ENCODE data around the gene CECR2.
"Not testable (repeated sequence)": the region's sequence is repeated elsewhere in the genome, so short reads cannot be mapped to it uniquely, and the experiment has no call there.

Gene CECR2

DNA sequence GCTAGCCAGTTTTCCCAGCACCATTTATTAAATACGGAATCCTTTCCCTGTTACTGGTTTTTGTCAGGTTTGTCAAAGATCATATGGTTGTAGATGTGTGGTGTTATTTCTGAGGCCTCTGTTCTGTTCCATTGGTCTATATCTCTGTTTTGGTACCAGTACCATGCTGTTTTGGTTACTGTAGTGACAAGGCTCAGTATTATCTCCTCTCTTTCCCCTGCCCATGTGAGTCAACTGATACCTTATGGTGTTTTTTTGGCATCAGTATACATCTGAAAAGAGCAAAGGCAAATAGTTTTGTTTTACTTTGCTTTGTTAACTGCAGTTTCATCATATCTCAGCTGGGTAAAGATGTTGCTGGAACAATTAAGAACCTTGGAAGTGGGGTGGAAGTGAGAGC, 152.7 kb downstream of the CECR2 start:
- H3K27ac ChIP-seq (ENCODE audit: low read length), result not testable (repeated sequence)

DNA sequence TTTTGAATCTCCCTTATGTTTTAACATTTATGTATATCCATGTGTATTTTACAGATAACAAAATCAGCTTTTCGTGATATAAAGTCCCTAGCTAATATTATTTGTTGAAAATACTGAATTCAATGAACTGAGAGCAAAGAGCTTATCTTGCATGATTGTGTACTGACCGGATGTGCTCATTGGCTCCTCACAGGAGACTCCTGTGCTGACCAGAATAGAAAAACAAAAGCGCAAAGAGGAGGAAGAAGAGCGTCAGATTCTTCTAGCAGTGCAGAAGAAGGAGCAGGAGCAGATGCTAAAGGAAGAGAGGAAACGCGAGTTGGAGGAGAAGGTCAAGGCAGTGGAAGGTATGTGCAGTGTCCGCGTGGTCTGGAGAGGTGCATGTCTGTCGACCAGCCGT, 154.7 kb downstream of the CECR2 start:
- no peaks in the 10 kb centered on the region for H3K9me3 ChIP-seq (ENCODE audit: control insufficient read depth in 1 of 2, low read length in 2 of 2)
- H3K27me3 ChIP-seq (ENCODE audit: low read depth, low read length), result no peaks in the 10 kb centered on the region
- no peak overlapping the region for H3K27ac ChIP-seq (ENCODE audit: low read length)
- no peaks in the 10 kb centered on the region for H3K4me1 ChIP-seq (ENCODE audit: control insufficient read depth in 1 of 2, insufficient read depth in 2 of 2, low read length in 2 of 2)
- H3K36me3 ChIP-seq (ENCODE audit: control insufficient read depth in 1 of 2, insufficient read depth in 2 of 2, low read length in 2 of 2), result no peaks in the 10 kb centered on the region
- no peak overlapping the region for H3K4me3 ChIP-seq (ENCODE audit: low read depth in 1 of 2, low read length in 2 of 2)

More for the DNA sequence above, 152.7 kb downstream of the CECR2 start:
- H3K9me3 ChIP-seq (ENCODE audit: control insufficient read depth in 1 of 2, low read length in 2 of 2); H3K36me3 ChIP-seq (ENCODE audit: control insufficient read depth in 1 of 2, insufficient read depth in 2 of 2, low read length in 2 of 2); H3K4me1 ChIP-seq (ENCODE audit: control insufficient read depth in 1 of 2, insufficient read depth in 2 of 2, low read length in 2 of 2); H3K27me3 ChIP-seq (ENCODE audit: low read depth, low read length); H3K4me3 ChIP-seq (ENCODE audit: low read depth in 1 of 2, low read length in 2 of 2): not testable (repeated sequence)

DNA sequence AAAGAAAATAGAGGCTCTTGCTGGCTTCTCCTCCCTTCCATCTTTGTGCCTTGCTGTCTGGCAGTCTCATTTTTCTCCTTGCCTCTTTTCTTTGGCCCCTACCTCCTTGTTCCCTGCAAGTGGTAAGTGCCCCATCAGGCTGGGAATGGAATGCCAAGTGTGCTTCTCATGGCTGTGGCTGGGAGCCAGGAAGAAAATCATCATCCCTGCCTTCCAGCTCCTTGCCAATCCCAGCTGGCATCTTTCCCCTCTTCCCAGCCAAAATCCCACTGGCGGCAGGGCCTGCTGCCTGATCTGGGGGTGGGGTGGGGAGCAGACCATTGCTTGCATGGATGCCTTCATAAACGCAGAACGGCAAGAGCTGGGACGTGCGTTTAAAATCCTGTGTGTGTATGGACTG, 167.0 kb downstream of the CECR2 start:
- Histone ChIP-seq H3K4me1 (ENCODE audit: control insufficient read depth in 1 of 2, insufficient read depth in 2 of 2, low read length in 2 of 2) (peaks cover 0 to 4% of the 10 kb centered on the region in 2 donors), H3K9me3 (ENCODE audit: control insufficient read depth in 1 of 2, low read length in 2 of 2) (no peaks in the 10 kb centered on the region), H3K27ac (ENCODE audit: low read length) (no peak overlapping the region), H3K36me3 (ENCODE audit: control insufficient read depth in 1 of 2, insufficient read depth in 2 of 2, low read length in 2 of 2) (peaks cover 0 to 3% of the 10 kb centered on the region in 2 donors), H3K27me3 (ENCODE audit: low read depth, low read length) (no peaks in the 10 kb centered on the region), H3K4me3 (ENCODE audit: low read depth in 1 of 2, low read length in 2 of 2) (no peak overlapping the region)

DNA sequence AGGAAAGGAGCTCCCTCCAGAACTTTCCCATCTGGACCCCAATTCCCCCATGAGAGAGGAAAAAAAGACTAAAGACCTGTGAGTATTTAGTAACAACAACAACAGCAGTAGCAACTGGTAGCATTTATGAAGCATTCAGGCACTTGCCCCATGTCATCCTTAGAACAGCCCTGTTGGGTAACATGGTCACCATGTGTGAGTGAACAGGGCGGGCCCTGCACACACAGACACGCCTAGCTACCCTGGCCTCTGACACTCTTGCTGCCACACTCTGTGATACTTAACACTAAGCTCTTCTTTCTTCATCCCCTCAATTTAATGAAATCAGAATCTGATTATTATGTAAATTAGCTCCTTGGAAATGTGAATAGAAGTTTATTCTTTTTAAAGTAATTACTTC, 167.9 kb downstream of the CECR2 start:
- Histone ChIP-seq H3K36me3 (ENCODE audit: control insufficient read depth in 1 of 2, insufficient read depth in 2 of 2, low read length in 2 of 2) (peaks cover 0 to 7% of the 10 kb centered on the region in 2 donors), H3K4me3 (ENCODE audit: low read depth in 1 of 2, low read length in 2 of 2) (no peak overlapping the region), H3K27ac (ENCODE audit: low read length) (no peak overlapping the region), H3K27me3 (ENCODE audit: low read depth, low read length) (no peaks in the 10 kb centered on the region), H3K4me1 (ENCODE audit: control insufficient read depth in 1 of 2, insufficient read depth in 2 of 2, low read length in 2 of 2) (peaks cover 0 to 4% of the 10 kb centered on the region in 2 donors), H3K9me3 (ENCODE audit: control insufficient read depth in 1 of 2, low read length in 2 of 2) (no peaks in the 10 kb centered on the region)

DNA sequence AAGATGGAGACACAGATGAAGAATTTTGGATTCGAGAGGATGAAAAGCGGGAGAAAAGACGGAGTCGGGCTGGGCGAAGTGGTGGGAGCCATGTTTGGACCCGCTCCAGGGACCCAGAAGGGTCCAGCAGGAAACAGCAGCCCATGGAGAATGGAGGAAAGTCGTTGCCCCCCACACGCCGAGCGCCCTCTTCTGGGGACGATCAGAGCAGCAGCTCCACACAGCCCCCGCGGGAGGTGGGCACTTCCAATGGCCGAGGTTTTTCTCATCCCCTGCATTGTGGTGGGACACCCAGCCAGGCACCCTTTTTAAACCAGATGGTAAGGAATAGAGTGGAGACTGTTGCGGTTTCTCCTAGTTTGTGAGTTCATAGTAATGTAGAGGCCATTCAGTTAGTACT, 171.2 kb downstream of the CECR2 start:
- peaks cover 0 to 14% of the 10 kb centered on the region in 2 donors for H3K36me3 ChIP-seq (ENCODE audit: control insufficient read depth in 1 of 2, insufficient read depth in 2 of 2, low read length in 2 of 2)
- H3K9me3 ChIP-seq (ENCODE audit: control insufficient read depth in 1 of 2, low read length in 2 of 2), result no peaks in the 10 kb centered on the region
- H3K4me3 ChIP-seq (ENCODE audit: low read depth in 1 of 2, low read length in 2 of 2), result no peak overlapping the region
- H3K4me1 ChIP-seq (ENCODE audit: control insufficient read depth in 1 of 2, insufficient read depth in 2 of 2, low read length in 2 of 2), result peaks cover 0 to 4% of the 10 kb centered on the region in 2 donors
- H3K27me3 ChIP-seq (ENCODE audit: low read depth, low read length), result no peaks in the 10 kb centered on the region
- H3K27ac ChIP-seq (ENCODE audit: low read length), result no peak overlapping the region

DNA sequence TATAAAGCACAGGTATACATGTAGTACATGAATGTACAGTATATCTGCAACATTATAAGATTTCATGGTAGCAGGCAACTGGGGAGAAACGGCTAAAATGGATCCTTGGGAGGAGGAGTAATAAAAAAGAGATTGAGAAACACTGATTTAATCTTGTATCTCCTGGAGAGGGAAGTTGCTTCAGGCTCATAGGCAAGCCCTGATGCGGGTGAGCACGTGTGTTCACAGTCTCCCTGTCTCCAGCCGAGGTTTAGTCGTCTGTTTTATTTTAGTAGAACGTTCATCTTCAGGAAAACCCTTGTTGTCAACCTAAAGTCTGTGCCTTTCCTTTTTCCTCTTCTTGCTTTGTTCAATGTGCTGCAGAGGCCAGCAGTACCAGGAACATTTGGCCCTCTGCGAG, 172.2 kb downstream of the CECR2 start:
- Histone ChIP-seq H3K9me3 (ENCODE audit: control insufficient read depth in 1 of 2, low read length in 2 of 2) (no peaks in the 10 kb centered on the region), H3K27ac (ENCODE audit: low read length) (no peak overlapping the region), H3K27me3 (ENCODE audit: low read depth, low read length) (no peaks in the 10 kb centered on the region), H3K36me3 (ENCODE audit: control insufficient read depth in 1 of 2, insufficient read depth in 2 of 2, low read length in 2 of 2) (peaks cover 0 to 14% of the 10 kb centered on the region in 2 donors), H3K4me1 (ENCODE audit: control insufficient read depth in 1 of 2, insufficient read depth in 2 of 2, low read length in 2 of 2) (peaks cover 0 to under 1% of the 10 kb centered on the region in 2 donors), H3K4me3 (ENCODE audit: low read depth in 1 of 2, low read length in 2 of 2) (no peak overlapping the region)

DNA sequence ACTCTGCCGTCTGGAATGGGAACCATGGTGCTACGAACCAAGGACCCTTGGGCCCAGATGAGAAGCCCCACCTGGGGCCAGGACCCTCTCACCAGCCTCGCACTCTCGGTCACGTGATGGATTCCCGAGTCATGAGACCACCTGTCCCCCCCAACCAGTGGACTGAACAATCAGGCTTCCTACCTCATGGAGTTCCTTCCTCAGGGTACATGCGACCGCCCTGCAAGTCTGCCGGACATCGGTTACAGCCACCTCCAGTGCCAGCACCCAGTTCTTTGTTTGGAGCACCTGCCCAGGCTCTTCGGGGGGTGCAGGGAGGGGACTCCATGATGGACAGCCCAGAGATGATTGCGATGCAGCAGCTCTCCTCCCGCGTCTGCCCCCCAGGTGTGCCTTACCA, 173.2 kb downstream of the CECR2 start:
- Histone ChIP-seq H3K27me3 (ENCODE audit: low read depth, low read length) (no peaks in the 10 kb centered on the region), H3K4me1 (ENCODE audit: control insufficient read depth in 1 of 2, insufficient read depth in 2 of 2, low read length in 2 of 2) (no peaks in the 10 kb centered on the region), H3K27ac (ENCODE audit: low read length) (no peak overlapping the region), H3K9me3 (ENCODE audit: control insufficient read depth in 1 of 2, low read length in 2 of 2) (no peaks in the 10 kb centered on the region), H3K36me3 (ENCODE audit: control insufficient read depth in 1 of 2, insufficient read depth in 2 of 2, low read length in 2 of 2) (peaks cover 0 to 14% of the 10 kb centered on the region in 2 donors), H3K4me3 (ENCODE audit: low read depth in 1 of 2, low read length in 2 of 2) (no peak overlapping the region)

DNA sequence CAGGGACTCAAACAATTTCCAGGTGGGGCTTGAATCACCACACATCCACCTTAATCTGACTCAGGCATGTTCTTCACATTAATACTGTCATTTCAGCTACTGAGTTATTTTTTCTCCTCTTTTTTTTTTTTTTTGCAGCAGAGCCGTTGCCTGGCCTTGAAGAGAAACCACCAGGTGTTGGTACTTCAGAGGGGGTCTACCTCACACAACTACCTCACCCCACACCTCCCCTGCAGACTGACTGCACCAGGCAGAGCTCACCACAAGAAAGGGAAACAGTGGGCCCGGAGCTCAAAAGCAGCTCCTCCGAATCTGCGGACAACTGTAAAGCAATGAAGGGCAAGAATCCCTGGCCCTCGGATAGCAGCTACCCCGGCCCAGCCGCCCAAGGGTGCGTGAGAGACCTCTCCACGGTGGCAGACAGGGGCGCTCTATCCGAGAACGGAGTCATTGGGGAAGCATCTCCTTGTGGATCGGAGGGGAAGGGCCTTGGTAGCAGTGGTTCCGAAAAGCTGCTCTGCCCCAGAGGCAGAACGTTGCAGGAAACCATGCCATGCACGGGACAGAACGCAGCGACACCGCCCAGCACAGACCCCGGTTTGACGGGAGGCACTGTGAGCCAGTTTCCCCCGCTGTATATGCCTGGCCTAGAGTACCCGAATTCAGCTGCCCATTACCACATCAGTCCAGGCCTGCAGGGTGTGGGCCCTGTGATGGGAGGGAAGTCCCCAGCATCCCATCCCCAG, 178.9 kb downstream of the CECR2 start:
- no peaks in the 10 kb centered on the region for H3K27me3 ChIP-seq (ENCODE audit: low read depth, low read length)
- no peak overlapping the region for H3K4me3 ChIP-seq (ENCODE audit: low read depth in 1 of 2, low read length in 2 of 2)
- peaks cover 0 to 3% of the 10 kb centered on the region in 2 donors for H3K36me3 ChIP-seq (ENCODE audit: control insufficient read depth in 1 of 2, insufficient read depth in 2 of 2, low read length in 2 of 2)
- H3K9me3 ChIP-seq (ENCODE audit: control insufficient read depth in 1 of 2, low read length in 2 of 2), result no peaks in the 10 kb centered on the region
- H3K4me1 ChIP-seq (ENCODE audit: control insufficient read depth in 1 of 2, insufficient read depth in 2 of 2, low read length in 2 of 2), result no peaks in the 10 kb centered on the region
- H3K27ac ChIP-seq (ENCODE audit: low read length), result no peak overlapping the region

DNA sequence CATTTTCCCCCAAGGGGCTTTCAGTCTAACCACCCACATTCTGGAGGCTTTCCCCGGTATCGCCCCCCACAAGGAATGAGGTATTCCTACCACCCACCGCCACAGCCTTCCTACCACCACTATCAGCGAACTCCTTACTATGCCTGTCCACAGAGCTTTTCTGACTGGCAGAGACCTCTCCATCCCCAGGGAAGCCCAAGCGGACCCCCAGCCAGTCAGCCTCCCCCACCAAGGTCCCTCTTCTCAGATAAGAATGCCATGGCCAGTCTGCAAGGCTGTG, 179.4 kb downstream of the CECR2 start:
- Histone ChIP-seq H3K4me1 (ENCODE audit: control insufficient read depth in 1 of 2, insufficient read depth in 2 of 2, low read length in 2 of 2) (no peaks in the 10 kb centered on the region), H3K36me3 (ENCODE audit: control insufficient read depth in 1 of 2, insufficient read depth in 2 of 2, low read length in 2 of 2) (peaks cover 0 to 3% of the 10 kb centered on the region in 2 donors), H3K27ac (ENCODE audit: low read length) (no peak overlapping the region), H3K27me3 (ENCODE audit: low read depth, low read length) (no peaks in the 10 kb centered on the region), H3K9me3 (ENCODE audit: control insufficient read depth in 1 of 2, low read length in 2 of 2) (no peaks in the 10 kb centered on the region), H3K4me3 (ENCODE audit: low read depth in 1 of 2, low read length in 2 of 2) (no peak overlapping the region)

DNA sequence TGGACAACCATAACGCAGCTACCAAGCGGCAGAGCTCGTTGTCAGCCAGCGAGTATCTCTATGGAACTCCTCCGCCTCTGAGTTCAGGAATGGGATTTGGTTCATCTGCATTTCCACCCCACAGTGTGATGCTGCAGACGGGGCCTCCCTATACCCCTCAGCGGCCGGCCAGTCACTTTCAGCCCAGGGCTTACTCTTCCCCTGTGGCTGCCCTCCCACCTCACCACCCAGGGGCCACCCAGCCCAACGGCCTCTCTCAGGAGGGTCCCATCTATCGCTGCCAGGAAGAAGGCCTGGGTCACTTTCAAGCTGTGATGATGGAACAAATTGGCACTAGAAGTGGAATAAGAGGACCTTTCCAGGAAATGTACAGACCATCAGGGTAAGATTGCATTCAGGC, 179.9 kb downstream of the CECR2 start:
- H3K27me3 ChIP-seq (ENCODE audit: low read depth, low read length), result no peaks in the 10 kb centered on the region
- peaks cover 0 to 3% of the 10 kb centered on the region in 2 donors for H3K36me3 ChIP-seq (ENCODE audit: control insufficient read depth in 1 of 2, insufficient read depth in 2 of 2, low read length in 2 of 2)
- H3K27ac ChIP-seq (ENCODE audit: low read length), result no peak overlapping the region
- no peak overlapping the region for H3K4me3 ChIP-seq (ENCODE audit: low read depth in 1 of 2, low read length in 2 of 2)
- no peaks in the 10 kb centered on the region for H3K4me1 ChIP-seq (ENCODE audit: control insufficient read depth in 1 of 2, insufficient read depth in 2 of 2, low read length in 2 of 2)
- no peaks in the 10 kb centered on the region for H3K9me3 ChIP-seq (ENCODE audit: control insufficient read depth in 1 of 2, low read length in 2 of 2)

DNA sequence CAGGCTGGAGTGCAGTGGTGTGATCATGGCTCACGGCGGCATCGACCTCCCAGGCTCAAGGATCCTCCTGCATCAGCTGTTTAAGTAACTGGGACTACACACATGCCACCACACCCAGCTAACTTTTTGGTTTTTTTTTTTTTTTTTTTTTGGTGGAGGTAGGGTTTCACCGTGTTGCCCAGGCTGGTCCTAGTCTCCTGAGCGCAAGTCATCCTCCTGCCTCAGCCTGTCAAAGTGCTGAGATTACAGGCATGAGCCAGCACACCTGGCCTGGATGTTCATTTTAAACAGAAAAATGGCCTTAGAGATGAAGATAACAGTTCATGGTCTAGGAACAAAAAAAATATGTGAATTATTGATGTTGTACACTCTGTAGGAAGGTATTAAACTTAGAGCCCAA, 180.4 kb downstream of the CECR2 start:
- no peak overlapping the region for H3K27ac ChIP-seq (ENCODE audit: low read length)
- peaks cover 0 to 3% of the 10 kb centered on the region in 2 donors for H3K36me3 ChIP-seq (ENCODE audit: control insufficient read depth in 1 of 2, insufficient read depth in 2 of 2, low read length in 2 of 2)
- no peak overlapping the region for H3K4me3 ChIP-seq (ENCODE audit: low read depth in 1 of 2, low read length in 2 of 2)
- H3K4me1 ChIP-seq (ENCODE audit: control insufficient read depth in 1 of 2, insufficient read depth in 2 of 2, low read length in 2 of 2), result no peaks in the 10 kb centered on the region
- H3K9me3 ChIP-seq (ENCODE audit: control insufficient read depth in 1 of 2, low read length in 2 of 2), result no peaks in the 10 kb centered on the region
- no peaks in the 10 kb centered on the region for H3K27me3 ChIP-seq (ENCODE audit: low read depth, low read length)

DNA sequence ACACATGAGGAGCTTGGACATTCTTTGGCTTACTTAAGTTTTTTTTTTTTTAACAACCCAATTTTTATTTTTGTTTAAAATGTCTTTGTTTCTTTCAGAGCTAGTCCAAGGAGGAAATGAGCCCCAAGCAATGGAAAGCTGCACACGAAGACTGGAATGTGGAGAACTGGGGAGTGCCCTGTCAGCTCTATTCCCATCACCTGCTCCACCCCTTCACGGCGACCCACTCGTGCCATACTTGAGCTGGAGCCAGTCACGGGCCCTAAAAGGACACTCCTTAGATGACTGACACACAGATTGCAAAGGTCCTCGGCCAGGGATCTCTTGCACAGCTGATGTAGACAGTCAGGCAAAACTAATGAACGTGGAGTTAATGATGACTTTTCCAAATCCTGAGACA, 183.5 kb downstream of the CECR2 start:
- Histone ChIP-seq H3K4me3 (ENCODE audit: low read depth in 1 of 2, low read length in 2 of 2) (no peak overlapping the region), H3K27ac (ENCODE audit: low read length) (no peak overlapping the region), H3K27me3 (ENCODE audit: low read depth, low read length) (no peaks in the 10 kb centered on the region), H3K36me3 (ENCODE audit: control insufficient read depth in 1 of 2, insufficient read depth in 2 of 2, low read length in 2 of 2) (peaks cover 0 to 3% of the 10 kb centered on the region in 2 donors), H3K4me1 (ENCODE audit: control insufficient read depth in 1 of 2, insufficient read depth in 2 of 2, low read length in 2 of 2) (no peaks in the 10 kb centered on the region), H3K9me3 (ENCODE audit: control insufficient read depth in 1 of 2, low read length in 2 of 2) (no peaks in the 10 kb centered on the region)

Measured in muscle layer of duodenum (tissue), 2 donors.